SK-N-SH (cell line): Measurements from ENCODE around the gene ZNF785. TPM values are rescaled to one million over a fixed set of nuclear protein-coding genes. Genes with fewer than 3 reads are reported as not detected.

ENCODE experiments used
- CTCF ChIA-PET: fragments of 300-600, 350-600 bp; formaldehyde crosslinking; extraction: SDS; loops from one replicate; lab custom pipeline; 2021; lab: Yijun Ruan, JAX
- POLR2A ChIA-PET: fragments of 350-600 bp; sonication (Branson Sonifier 250); formaldehyde crosslinking; extraction: SDS; loops from one replicate; lab custom pipeline; 2020; ENCODE audit warnings: antibody characterized with exemption, inconsistent platforms; lab: Yijun Ruan, JAX
- DNase-seq: peaks from one replicate; pipeline ENCODE4 v3.0.0; 2012
- H2AFZ ChIP-seq: fragments of 200-600 bp; sonication (generic); 2 replicates; pipeline ENCODE4 v1.8.1; 2016; ENCODE audit warnings: antibody characterized with exemption, mild to moderate bottlenecking, low read depth
- H3F3A ChIP-seq: fragments of 200-600 bp; sonication (generic); replicated peaks from 2 replicates; pipeline ENCODE3; 2016; ENCODE audit warnings: antibody characterized with exemption, mild to moderate bottlenecking; ENCODE audit not compliant: insufficient read depth
- H3K27ac ChIP-seq, 2 experiments: fragments of 200-500 bp in 1 of 2; fragments of 200-600 bp in 1 of 2; sonication (Bioruptor generic) in 1 of 2; sonication (generic), shearing (Covaris generic) in 1 of 2; 2 replicates each; pipeline versions ENCODE4 v1.5.1 to v1.6.1; 2014 to 2016; ENCODE audit warnings: low read depth in 2 of 2, inconsistent platforms in 1 of 2, low read length in 1 of 2, mild to moderate bottlenecking in 1 of 2, mixed read lengths in 1 of 2
- H3K27me3 ChIP-seq: fragments of 200-600 bp; sonication (generic), shearing (Covaris generic); 2 replicates; pipeline ENCODE4 v1.6.1; 2016; ENCODE audit warnings: mixed run types; ENCODE audit not compliant: insufficient read depth
- H3K36me3 ChIP-seq, 2 experiments: fragments of 200-500 bp in 1 of 2; fragments of 200-600 bp in 1 of 2; sonication (Bioruptor generic) in 1 of 2; sonication (generic) in 1 of 2; replicated peaks in 1 of 2; 2 replicates each; pipeline versions ENCODE3 to v1.5.1; 2014 to 2016; ENCODE audit warnings: low read length in 1 of 2, mild to moderate bottlenecking in 1 of 2; ENCODE audit not compliant: insufficient read depth in 2 of 2, control insufficient read depth in 1 of 2
- H3K4me1 ChIP-seq, 2 experiments: fragments of 200-500 bp in 1 of 2; fragments of 200-600 bp in 1 of 2; sonication (Bioruptor generic) in 1 of 2; sonication (generic), shearing (Covaris generic) in 1 of 2; 2 replicates each; pipeline versions ENCODE4 v1.5.1 to v1.6.1; 2014 to 2016; ENCODE audit warnings: low read depth in 1 of 2, low read length in 1 of 2, mixed run types in 1 of 2; ENCODE audit not compliant: insufficient read depth in 2 of 2, control insufficient read depth in 1 of 2
- H3K4me2 ChIP-seq: fragments of 200-600 bp; sonication (generic), shearing (Covaris generic); 2 replicates; pipeline ENCODE4 v1.6.1; 2017; ENCODE audit warnings: mixed run types
- H3K4me3 ChIP-seq, 2 experiments: fragments of 200-500 bp in 1 of 2; fragments of 200-600 bp in 1 of 2; sonication (Bioruptor generic) in 1 of 2; sonication (generic), shearing (Covaris generic) in 1 of 2; 2 replicates each; pipeline versions ENCODE4 v1.5.1 to v1.8.1; 2014 to 2016; ENCODE audit warnings: low read depth in 2 of 2, inconsistent platforms in 1 of 2, low read length in 1 of 2, mild to moderate bottlenecking in 1 of 2, mixed read lengths in 1 of 2, moderate library complexity in 1 of 2
- H3K79me2 ChIP-seq: fragments of 200-600 bp; sonication (generic); 2 replicates; pipeline ENCODE4 v1.8.1; 2017; ENCODE audit warnings: mild to moderate bottlenecking; ENCODE audit not compliant: insufficient read depth
- H3K9ac ChIP-seq: fragments of 200-600 bp; sonication (generic); 2 replicates; pipeline ENCODE4 v1.6.1; 2017; ENCODE audit warnings: mixed run types
- H3K9me2 ChIP-seq: fragments of 200-600 bp; sonication (generic); 2 replicates; pipeline ENCODE4 v1.6.1; 2017; ENCODE audit warnings: mixed run types
- H3K9me3 ChIP-seq: fragments of 200-600 bp; sonication (generic); 2 replicates; pipeline ENCODE4 v1.6.1; 2017; ENCODE audit warnings: mixed run types, mild to moderate bottlenecking, moderate library complexity
- H4K20me1 ChIP-seq: fragments of 200-600 bp; sonication (generic); 2 replicates; pipeline ENCODE4 v1.6.1; 2017; ENCODE audit warnings: mild to moderate bottlenecking, mixed run types; ENCODE audit not compliant: insufficient read depth
- ELF1 ChIP-seq: IDR thresholded peaks from 2 replicates; pipeline ENCODE4 v1.4.0; 2012
- EP300 ChIP-seq, 2 experiments: IDR thresholded peaks; 2 replicates each; pipeline versions ENCODE4 v1.4.0 to v1.6.1; 2012; ENCODE audit warnings: borderline replicate concordance in 1 of 2, low read depth in 1 of 2, low read length in 1 of 2
- GABPA ChIP-seq: IDR thresholded peaks from 2 replicates; pipeline ENCODE4 v1.4.0; 2012; ENCODE audit warnings: low read depth, mild to moderate bottlenecking
- GATA2 ChIP-seq: sonication (generic); formaldehyde crosslinking; IDR thresholded peaks from 2 replicates; pipeline ENCODE4 v1.5.0; 2020; ENCODE audit warnings: mild to moderate bottlenecking, missing genetic modification reagents
- MEF2A ChIP-seq: IDR thresholded peaks from 2 replicates; pipeline ENCODE4 v1.4.0; 2012; ENCODE audit warnings: low read depth, borderline replicate concordance
- NFIC ChIP-seq: IDR thresholded peaks from 2 replicates; pipeline ENCODE4 v1.4.0; 2012; ENCODE audit warnings: borderline replicate concordance
- PBX3 ChIP-seq: IDR thresholded peaks from 2 replicates; pipeline ENCODE4; 2012
- POLR2AphosphoS5 ChIP-seq: IDR thresholded peaks from 2 replicates; pipeline ENCODE4 v1.6.1; 2012; ENCODE audit warnings: low read depth, low read length
- RCOR1 ChIP-seq: fragments of 150-350 bp; IDR thresholded peaks from 2 replicates; pipeline ENCODE4 v1.6.1; 2017; ENCODE audit warnings: antibody characterized with exemption, low read length
- RFX5 ChIP-seq: IDR thresholded peaks from 2 replicates; pipeline ENCODE4 v1.6.1; 2012; ENCODE audit warnings: mild to moderate bottlenecking, improper control_type of control experiment, low read length
- RXRA ChIP-seq: IDR thresholded peaks from 2 replicates; pipeline ENCODE4 v1.4.0; 2012; ENCODE audit warnings: low read depth, mild to moderate bottlenecking, borderline replicate concordance
- SMC3 ChIP-seq: IDR thresholded peaks from 2 replicates; pipeline ENCODE4 v1.6.1; 2012; ENCODE audit warnings: low read depth, low read length, improper control_type of control experiment
- TAF1 ChIP-seq: IDR thresholded peaks from 2 replicates; pipeline ENCODE4 v1.6.1; 2012; ENCODE audit warnings: low read depth, mild to moderate bottlenecking, low read length, moderate library complexity, borderline replicate concordance
- USF2 ChIP-seq: fragments of 150-350 bp; IDR thresholded peaks from 2 replicates; pipeline ENCODE4 v1.6.1; 2017; ENCODE audit warnings: antibody characterized with exemption, low read length, low read depth, borderline replicate concordance
- WGBS: methylation state at CpG from one replicate; pipeline ENCODE4 v1.1.6; 2017; ENCODE audit warnings: low lambda C conversion rate; 5-methylcytosine and 5-hydroxymethylcytosine counted together
- polyA plus RNA-seq, 3 experiments: library from polyadenylated mRNA; depleted of rRNA; stranded (reverse); fragments of >200 nt; gene quantifications; 2 replicates each; pipeline ENCODE4 v1.2.3, GENCODE V29; 2012
- TF ChIP-seq, protein P1 (sequence below): IDR thresholded peaks from 2 replicates; pipeline ENCODE4 v1.4.0; 2012; ENCODE audit warnings: low read depth

ZNF785 gene
- polyA plus RNA-seq, 1 of the 3 experiments (the other 2 are of a cell fraction): 8.8 TPM

- TF ChIP-seq PBX3 (peak; percentile 59; the same call in 1 of the 2 replicates), ELF1 (peak; percentile 92), EP300 (IDR thresholded peaks at IDR 0.05; ENCODE audit: borderline replicate concordance in 1 of 2, low read depth in 1 of 2, low read length in 1 of 2) (no peak), RXRA (no peak), SMC3 (no peak), RCOR1 (no peak), MEF2A (no peak), GABPA (peak; percentile 66), NFIC (peak; percentile 34; the same call in 1 of the 2 replicates), POLR2AphosphoS5 (peak; percentile 93), RFX5 (no peak), TAF1 (peak; percentile 71)
- TF ChIP-seq, protein P1, sequence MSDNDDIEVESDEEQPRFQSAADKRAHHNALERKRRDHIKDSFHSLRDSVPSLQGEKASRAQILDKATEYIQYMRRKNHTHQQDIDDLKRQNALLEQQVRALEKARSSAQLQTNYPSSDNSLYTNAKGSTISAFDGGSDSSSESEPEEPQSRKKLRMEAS: peak; percentile 47; the same call in 1 of the 2 replicates
Measured at GRCh38 chr16:30557957-30558788, 27.3 kb downstream of the ZNF785 start, which contains the start of gene ZNF764 (continued).

DNA sequence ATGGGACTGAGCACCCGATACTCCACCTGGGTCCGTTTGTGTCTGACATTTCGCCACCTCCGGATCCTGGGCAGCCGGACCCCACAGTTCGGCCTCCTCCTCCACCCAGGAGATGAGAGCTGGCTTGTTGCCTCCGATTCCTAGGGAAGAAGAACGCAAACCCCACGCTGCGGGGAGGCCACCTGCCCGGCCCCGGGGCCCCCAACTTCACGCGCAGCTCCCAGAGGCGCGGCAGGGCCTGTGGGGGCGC lies 27.9 kb downstream of the ZNF785 start:
- ChIA-PET CTCF (interaction anchor here (0.6 to 2.1 kb wide), 7 partner anchors 14 to 127 kb away, joined by 3 to 19 read pairs (median 5); partner anchors contain the start of gene DCTPP1), POLR2A (interaction anchor here (0.6 to 3.8 kb wide), 7 partner anchors 10 to 131 kb away, joined by 3 to 47 read pairs (median 5); partner anchors contain the start of genes ZNF688 and ZNF747)
- DNase-seq: no peak
- TF ChIP-seq USF2 (no peak), GATA2 (CRISPR knock-in tag) (no peak), POLR2AphosphoS5 (no peak), SMC3 (no peak), ELF1 (no peak)
- Histone ChIP-seq H3K4me2 (peak overlapping the region; percentile 95), H3K27ac (peak overlapping the region; percentile 88 to 92), H4K20me1 (no peaks in the 10 kb centered on the region), H3K9ac (peak overlapping the region; percentile 94), H3K4me1 (peaks cover 0 to 6% of the 10 kb centered on the region in 2 experiments; a peak in 1 of 4 replicates), H3K4me3 (peak overlapping the region; percentile 75 to 91), H3F3A (peaks cover 7% of the 10 kb centered on the region), H3K79me2 (peaks cover 26% of the 10 kb centered on the region), H3K9me2 (no peaks in the 10 kb centered on the region), H2AFZ (peak overlapping the region; percentile 92), H3K36me3 (peaks cover 0 to 21% of the 10 kb centered on the region in 2 experiments), H3K9me3 (no peaks in the 10 kb centered on the region), H3K27me3 (no peaks in the 10 kb centered on the region)
- WGBS: 4% methylated on average over 6 of the region's 17 CpGs
